A172 (cell line): ENCODE measurements around the gene CCDC74A. TPM values are rescaled to one million over a fixed set of nuclear protein-coding genes. Genes with fewer than 3 reads are reported as not detected.
"Not testable (repeated sequence)": the region's sequence is repeated elsewhere in the genome, so short reads cannot be mapped to it uniquely, and the experiment has no call there.

Experiments
- DNase-seq: peaks from one replicate; pipeline ENCODE4 v3.0.0-alpha.2; 2015; ENCODE audit warnings: low spot score
- total RNA-seq: library from RNA; depleted of rRNA; stranded (reverse); fragments of >200 nt; shearing (Covaris generic); gene quantifications from 2 replicates; pipeline ENCODE4 v1.2.3, GENCODE V29; 2014

The CCDC74A gene
- total RNA-seq, 1 experiment from 2014 or later, result 117 TPM

GRCh38 chr2:131498321-131498973 lies 29.2 kb upstream of the CCDC74A start:
- DNase-seq, result not testable (repeated sequence)

- not testable (repeated sequence) for DNase-seq
These were observed 24.1 kb upstream of the CCDC74A start for GRCh38 chr2:131503587-131503986.

- not testable (repeated sequence) for DNase-seq
These were observed 23.5 kb upstream of the CCDC74A start for GRCh38 chr2:131504082-131504750.

DNA sequence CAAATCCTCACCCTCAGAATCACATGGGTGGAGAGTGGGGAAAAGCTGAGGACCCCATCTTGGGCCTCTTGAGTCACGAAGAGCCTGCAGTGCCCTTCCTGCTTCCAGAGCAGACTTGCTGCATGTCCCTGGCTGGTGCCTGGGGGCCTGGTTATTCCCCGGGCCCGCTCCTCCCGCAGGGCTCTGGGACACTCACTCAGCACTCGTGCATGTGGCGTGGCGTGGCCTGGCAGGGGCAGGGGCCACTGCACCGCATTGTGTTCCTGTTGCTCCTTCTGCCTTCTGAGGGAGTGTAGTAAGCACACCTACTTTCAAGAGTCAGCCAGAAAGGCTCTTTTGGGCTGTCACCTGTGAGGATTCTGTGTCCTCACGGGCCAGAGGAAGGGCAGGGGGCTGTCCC lies 18.1 kb upstream of the CCDC74A start:
- no peak for DNase-seq

GRCh38 chr2:131511291-131511968 lies 16.3 kb upstream of the CCDC74A start:
- DNase-seq, result not testable (repeated sequence)

DNA sequence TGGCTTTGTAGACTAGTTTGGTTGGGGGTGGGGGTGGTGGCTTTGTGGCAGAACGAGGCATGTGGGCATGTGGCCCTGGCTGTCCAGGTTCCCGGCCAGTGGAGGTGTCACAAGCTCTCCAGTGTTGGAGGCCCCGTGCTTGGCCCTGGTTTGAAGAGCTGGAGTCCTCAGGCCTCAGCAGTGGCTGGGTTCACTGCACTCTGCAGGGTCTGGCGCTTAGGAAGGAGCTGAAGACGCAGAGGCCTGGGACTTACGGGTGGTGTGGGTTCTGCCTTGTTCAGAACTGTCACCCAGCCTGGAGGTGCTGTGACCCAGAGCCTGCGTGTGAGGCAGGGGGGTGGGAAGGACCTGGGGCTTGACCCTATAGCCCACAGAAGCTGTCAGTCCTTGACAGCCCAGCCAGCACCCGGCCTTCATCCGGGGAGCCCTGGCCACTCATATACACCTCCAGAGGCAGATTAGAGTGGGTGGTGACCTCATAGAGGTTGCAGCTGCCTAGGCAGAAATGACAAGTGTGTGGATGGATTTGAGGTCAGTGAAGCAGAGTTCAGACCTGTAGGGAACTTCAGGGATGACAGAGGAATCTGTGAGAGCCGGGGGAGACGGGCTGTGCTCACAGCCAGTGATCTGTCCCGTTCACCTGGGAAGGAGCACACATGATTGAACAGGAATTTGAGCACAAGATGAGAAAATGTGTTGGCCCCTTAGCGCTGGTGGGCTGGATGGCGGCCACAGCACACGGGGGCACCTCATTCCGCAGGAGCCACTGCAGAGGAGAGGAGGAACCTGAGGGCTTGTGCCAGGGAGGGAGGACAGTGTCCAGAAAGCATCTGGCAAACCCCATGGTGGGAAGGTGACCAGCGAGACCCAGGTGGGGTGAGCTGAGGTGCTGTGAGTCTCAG lies 15.5 kb upstream of the CCDC74A start:
- DNase-seq, result not testable (repeated sequence)

GRCh38 chr2:131514408-131515166 lies 13.1 kb upstream of the CCDC74A start:
- DNase-seq, result not testable (repeated sequence)

- DNase-seq, result not testable (repeated sequence)
These were observed 12.5 kb upstream of the CCDC74A start for GRCh38 chr2:131515235-131515634.

GRCh38 chr2:131516011-131516410 lies 11.7 kb upstream of the CCDC74A start:
- DNase-seq, result no peak

GRCh38 chr2:131516621-131517020 lies 11.1 kb upstream of the CCDC74A start:
- DNase-seq, result not testable (repeated sequence)

- DNase-seq, result no peak
These were observed 10.4 kb upstream of the CCDC74A start for GRCh38 chr2:131517106-131517831.

- DNase-seq, result not testable (repeated sequence)
These were observed 9.8 kb upstream of the CCDC74A start for GRCh38 chr2:131517856-131518255.

- DNase-seq, result not testable (repeated sequence)
These were observed 9.2 kb upstream of the CCDC74A start for GRCh38 chr2:131518531-131518930.

GRCh38 chr2:131519466-131519865 lies 8.2 kb upstream of the CCDC74A start:
- DNase-seq, result no peak

DNA sequence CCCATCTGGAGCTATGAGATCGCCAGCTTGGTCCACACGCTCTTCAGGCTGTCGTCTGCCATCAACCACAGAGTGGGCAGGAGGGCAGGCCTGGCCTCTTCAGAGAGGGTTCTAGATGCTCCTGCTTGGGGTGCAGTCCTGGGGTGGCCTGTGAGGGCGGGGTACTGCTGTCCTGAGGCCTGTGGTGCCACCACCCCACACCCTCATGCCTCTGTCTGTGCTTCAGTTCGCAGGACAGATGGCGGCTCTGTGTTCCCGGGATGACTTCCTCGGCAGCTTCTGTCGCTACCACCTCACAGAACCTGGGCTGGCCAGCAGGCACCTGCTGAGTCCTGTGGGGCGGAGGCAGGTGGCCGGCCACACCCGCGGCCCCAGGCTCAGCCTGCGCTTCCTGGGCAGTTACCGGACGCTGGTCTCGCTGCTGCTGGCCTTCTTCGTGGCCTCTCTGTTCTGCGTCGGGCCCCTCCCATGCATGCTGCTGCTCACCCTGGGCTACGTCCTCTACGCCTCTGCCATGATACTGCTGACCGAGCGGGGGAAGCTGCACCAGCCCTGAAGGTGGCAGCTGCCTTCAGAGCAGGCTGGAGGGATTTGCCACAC lies 7.7 kb upstream of the CCDC74A start:
- not testable (repeated sequence) for DNase-seq

- no peak for DNase-seq
These were observed 7.2 kb upstream of the CCDC74A start for GRCh38 chr2:131520526-131520925.

GRCh38 chr2:131521524-131521923 lies 6.2 kb upstream of the CCDC74A start:
- DNase-seq, result not testable (repeated sequence)

DNA sequence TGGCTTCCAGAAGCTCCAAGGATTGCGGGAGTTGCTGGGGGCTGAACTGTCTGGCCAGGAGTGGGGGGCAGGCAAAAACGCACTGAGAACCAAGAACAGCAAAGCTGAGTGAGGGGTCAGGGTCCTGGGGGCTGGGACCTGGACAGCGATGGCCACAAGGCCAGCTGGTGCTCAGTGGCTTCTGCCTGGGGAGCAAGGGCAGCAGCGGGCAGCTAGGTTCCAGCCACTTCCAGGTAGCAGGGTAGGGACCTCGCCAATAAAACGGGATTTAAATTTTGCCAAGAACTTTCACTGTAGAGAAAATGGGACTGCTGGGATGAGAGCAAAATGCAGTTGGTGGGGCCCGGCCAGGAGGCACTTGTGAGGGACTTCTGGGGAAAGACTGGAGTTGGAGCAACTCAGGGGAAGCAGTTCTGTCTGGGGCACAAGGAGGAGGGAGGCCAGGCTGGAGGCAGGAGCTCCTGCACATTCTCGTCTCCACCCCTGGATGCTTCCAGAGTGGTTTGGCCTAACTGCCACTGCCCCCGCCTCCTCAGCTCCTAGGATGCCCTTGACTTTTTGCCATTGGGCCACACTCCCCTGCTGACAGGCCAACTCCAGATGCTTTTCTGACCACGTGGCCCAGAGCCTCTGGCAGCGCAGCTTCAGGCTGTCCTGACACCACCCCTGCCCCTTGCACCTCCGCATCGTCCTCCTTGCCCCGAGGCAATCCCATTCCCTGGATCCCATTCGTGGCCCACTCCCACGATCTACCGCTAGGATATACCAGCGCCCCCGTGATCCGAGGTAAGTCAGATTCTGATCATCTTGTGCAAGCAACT lies 5.5 kb upstream of the CCDC74A start:
- DNase-seq, result no peak

- not testable (repeated sequence) for DNase-seq
These were observed 2.4 kb upstream of the CCDC74A start for GRCh38 chr2:131525256-131525655.
